Mesenchymal stem cell (in vitro differentiated cells and primary cell): ENCODE data around the gene SERINC5.

Source experiments
- DNase-seq: peaks from one replicate; pipeline ENCODE4 v3.0.0-alpha.2; 2013
- H2AFZ ChIP-seq: one replicate; pipeline ENCODE4 v1.6.1; 2013; ENCODE audit warnings: low read depth, mild to moderate bottlenecking, control low read depth, inconsistent platforms, low read length, moderate library complexity
- H2AK5ac ChIP-seq: 2 replicates; pipeline ENCODE4 v1.6.1; 2013; ENCODE audit warnings: low read length, moderate library complexity, mild to moderate bottlenecking, inconsistent platforms; ENCODE audit not compliant: severe bottlenecking
- H2BK120ac ChIP-seq: one replicate; pipeline ENCODE4 v1.6.1; 2013; ENCODE audit warnings: low read depth, mild to moderate bottlenecking, inconsistent platforms, low read length, moderate library complexity
- H2BK12ac ChIP-seq, 2 experiments: one replicate each; pipeline ENCODE4 v1.6.1; 2013; ENCODE audit warnings: inconsistent platforms in 2 of 2, low read length in 2 of 2, mild to moderate bottlenecking in 2 of 2, moderate library complexity in 2 of 2, control low read depth in 1 of 2
- H2BK15ac ChIP-seq: one replicate; pipeline ENCODE4 v1.6.1; 2013; ENCODE audit warnings: mild to moderate bottlenecking, low read depth, inconsistent platforms; ENCODE audit not compliant: poor library complexity, severe bottlenecking
- H2BK5ac ChIP-seq: 2 replicates; pipeline ENCODE4 v1.6.1; 2013; ENCODE audit warnings: low read depth, mild to moderate bottlenecking, low read length, control low read depth, inconsistent platforms; ENCODE audit not compliant: poor library complexity, severe bottlenecking
- H3K14ac ChIP-seq, 2 experiments: one replicate each; pipeline ENCODE4 v1.6.1; 2013; ENCODE audit warnings: inconsistent platforms in 2 of 2, low read length in 2 of 2, control low read depth in 1 of 2, mild to moderate bottlenecking in 1 of 2, moderate library complexity in 1 of 2
- H3K18ac ChIP-seq, 2 experiments: one replicate each; pipeline ENCODE4 v1.6.1; 2013; ENCODE audit warnings: inconsistent platforms in 2 of 2, low read length in 2 of 2, control low read depth in 1 of 2, low read depth in 1 of 2, mild to moderate bottlenecking in 1 of 2
- H3K23ac ChIP-seq, 2 experiments: one replicate each; pipeline ENCODE4 v1.6.1; 2013; ENCODE audit warnings: inconsistent platforms in 2 of 2, low read length in 2 of 2, mild to moderate bottlenecking in 2 of 2, moderate library complexity in 2 of 2, control low read depth in 1 of 2
- H3K27ac ChIP-seq: 2 replicates; pipeline ENCODE4 v1.5.1; 2013; ENCODE audit warnings: mild to moderate bottlenecking, moderate library complexity, low read length, control low read depth, inconsistent platforms; ENCODE audit not compliant: poor library complexity, severe bottlenecking
- H3K27me3 ChIP-seq, 2 experiments: 2 replicates each; pipeline versions ENCODE4 v1.6.1 to v1.7.0; 2013; ENCODE audit warnings: low read length in 2 of 2, mild to moderate bottlenecking in 2 of 2, moderate library complexity in 2 of 2, control low read depth in 1 of 2, inconsistent platforms in 1 of 2; ENCODE audit not compliant: control insufficient read depth in 1 of 2, insufficient read depth in 1 of 2
- H3K36me3 ChIP-seq, 2 experiments: 2 replicates each; pipeline versions ENCODE4 v1.6.1 to v1.7.0; 2013; ENCODE audit warnings: low read length in 2 of 2, control low read depth in 1 of 2, inconsistent platforms in 1 of 2, low read depth in 1 of 2, mild to moderate bottlenecking in 1 of 2; ENCODE audit not compliant: insufficient read depth in 2 of 2, control insufficient read depth in 1 of 2
- H3K4ac ChIP-seq, 2 experiments: one replicate each; pipeline ENCODE4 v1.6.1; 2013; ENCODE audit warnings: inconsistent platforms in 2 of 2, low read length in 2 of 2, mild to moderate bottlenecking in 2 of 2, moderate library complexity in 2 of 2, control low read depth in 1 of 2, low read depth in 1 of 2
- H3K4me1 ChIP-seq: 2 replicates; pipeline ENCODE4 v1.6.1; 2013; ENCODE audit warnings: low read depth, low read length, control low read depth; ENCODE audit not compliant: control insufficient read depth, insufficient read depth
- H3K4me2 ChIP-seq: 2 replicates; pipeline ENCODE4 v1.6.1; 2013; ENCODE audit warnings: low read length, mild to moderate bottlenecking, inconsistent platforms; ENCODE audit not compliant: poor library complexity, severe bottlenecking
- H3K4me3 ChIP-seq, 2 experiments: 2 replicates each; pipeline versions ENCODE4 v1.5.1 to v1.7.0; 2013; ENCODE audit warnings: low read length in 2 of 2, mild to moderate bottlenecking in 2 of 2, control low read depth in 1 of 2, low read depth in 1 of 2; ENCODE audit not compliant: insufficient read depth in 1 of 2
- H3K79me1 ChIP-seq: replicated peaks from 2 replicates; pipeline ENCODE4 v1.6.1; 2013; ENCODE audit warnings: mild to moderate bottlenecking, control low read depth, low read length, inconsistent platforms; ENCODE audit not compliant: poor library complexity, severe bottlenecking
- H3K9ac ChIP-seq: 2 replicates; pipeline ENCODE4 v1.7.0; 2013; ENCODE audit warnings: mild to moderate bottlenecking, low read length, moderate library complexity
- H3K9me3 ChIP-seq: 2 replicates; pipeline ENCODE4 v1.7.0; 2013; ENCODE audit warnings: mild to moderate bottlenecking, low read length; ENCODE audit not compliant: control insufficient read depth
- H4K8ac ChIP-seq: one replicate; pipeline ENCODE4 v1.6.1; 2013; ENCODE audit warnings: inconsistent platforms, mild to moderate bottlenecking, low read length, moderate library complexity
- H4K91ac ChIP-seq: one replicate; pipeline ENCODE4 v1.6.1; 2013; ENCODE audit warnings: mild to moderate bottlenecking, low read length, inconsistent platforms
- WGBS: methylation state at CpG from one replicate; pipeline ENCODE4 v1.1.7; 2013; ENCODE audit warnings: mixed read lengths; 5-methylcytosine and 5-hydroxymethylcytosine counted together

The SERINC5 gene

DNA sequence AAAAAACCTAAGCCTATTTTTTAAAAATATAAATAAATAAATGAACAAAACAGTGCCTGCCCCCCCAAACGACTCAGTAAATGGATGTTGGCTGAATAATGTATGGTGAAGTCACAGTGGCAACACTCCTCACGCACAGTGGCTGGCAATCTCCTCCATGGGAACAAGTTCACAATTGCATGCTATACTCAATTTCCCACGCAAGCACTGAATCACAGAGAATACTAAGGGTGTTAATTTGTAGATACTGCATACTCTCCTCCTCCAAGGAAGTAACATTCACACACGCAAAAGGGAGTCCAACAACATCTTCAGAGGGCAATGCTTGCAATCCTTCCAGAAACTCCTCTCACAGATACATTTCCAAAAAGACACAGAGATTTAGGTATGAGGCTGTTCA lies 47.5 kb downstream of the SERINC5 start:
- no peak overlapping the region for H2BK15ac ChIP-seq
- H2BK12ac ChIP-seq = no peak overlapping the region
- DNase-seq = no peak
- H3K18ac ChIP-seq = no peak overlapping the region
- H3K4ac ChIP-seq = no peak overlapping the region
- H3K27me3 ChIP-seq = no peaks in the 10 kb centered on the region
- no peaks in the 10 kb centered on the region for H3K36me3 ChIP-seq
- H3K23ac ChIP-seq = no peak overlapping the region
- peak overlapping the region; percentile 46 for H4K91ac ChIP-seq
- H3K9ac ChIP-seq = no peak overlapping the region
- no peak overlapping the region for H3K4me2 ChIP-seq
- no peak overlapping the region for H3K27ac ChIP-seq
- peaks cover 22% of the 10 kb centered on the region for H3K79me1 ChIP-seq
- no peaks in the 10 kb centered on the region for H3K4me1 ChIP-seq
- H2BK120ac ChIP-seq = no peak overlapping the region
- no peak overlapping the region for H3K14ac ChIP-seq
- no peak overlapping the region for H2AFZ ChIP-seq
- no peak overlapping the region for H3K4me3 ChIP-seq
- 66% methylated on average over 4 of the region's 4 CpGs for WGBS
- no peak overlapping the region for H4K8ac ChIP-seq
- H2AK5ac ChIP-seq = no peak overlapping the region
- no peak overlapping the region for H2BK5ac ChIP-seq
- no peaks in the 10 kb centered on the region for H3K9me3 ChIP-seq

- H3K18ac ChIP-seq = no peak overlapping the region
- H2BK12ac ChIP-seq = no peak overlapping the region
- no peak for DNase-seq
- H3K4ac ChIP-seq = no peak overlapping the region
- no peak overlapping the region for H3K27ac ChIP-seq
- H3K79me1 ChIP-seq = peaks cover 22% of the 10 kb centered on the region
- H2AK5ac ChIP-seq = no peak overlapping the region
- no peak overlapping the region for H3K4me2 ChIP-seq
- H3K14ac ChIP-seq = no peak overlapping the region
- H3K9me3 ChIP-seq = no peaks in the 10 kb centered on the region
- H4K8ac ChIP-seq = no peak overlapping the region
- H3K9ac ChIP-seq = no peak overlapping the region
- no peak overlapping the region for H2BK120ac ChIP-seq
- H2BK15ac ChIP-seq = no peak overlapping the region
- H3K23ac ChIP-seq = no peak overlapping the region
- no peak overlapping the region for H2AFZ ChIP-seq
- 98% methylated on average over 3 of the region's 4 CpGs for WGBS
- peaks cover 0 to under 1% of the 10 kb centered on the region in 2 experiments for H3K36me3 ChIP-seq
- H4K91ac ChIP-seq = no peak overlapping the region
- no peaks in the 10 kb centered on the region for H3K4me1 ChIP-seq
- H2BK5ac ChIP-seq = no peak overlapping the region
- no peaks in the 10 kb centered on the region for H3K27me3 ChIP-seq
- H3K4me3 ChIP-seq = no peak overlapping the region
Observed at GRCh38 chr5:80207832-80208231, 48.0 kb downstream of the SERINC5 start.

- Histone ChIP-seq H3K36me3 (peaks cover 0 to 13% of the 10 kb centered on the region in 2 experiments), H2AFZ (no peak overlapping the region), H3K23ac (no peak overlapping the region), H3K4me1 (no peaks in the 10 kb centered on the region), H3K18ac (no peak overlapping the region), H4K8ac (no peak overlapping the region), H4K91ac (no peak overlapping the region), H3K27ac (no peak overlapping the region), H3K4ac (no peak overlapping the region), H2BK12ac (no peak overlapping the region), H3K14ac (no peak overlapping the region), H3K27me3 (no peaks in the 10 kb centered on the region), H2BK15ac (no peak overlapping the region), H2AK5ac (no peak overlapping the region), H2BK5ac (no peak overlapping the region), H3K4me3 (no peak overlapping the region), H3K9me3 (no peaks in the 10 kb centered on the region), H3K79me1 (peaks cover 15% of the 10 kb centered on the region), H3K4me2 (no peak overlapping the region), H3K9ac (peak overlapping the region; percentile 74), H2BK120ac (no peak overlapping the region)
- 58% methylated on average over 4 of the region's 4 CpGs for WGBS
- DNase-seq = peak; percentile 41
Observed at GRCh38 chr5:80206282-80206681, 49.6 kb downstream of the SERINC5 start.

DNA sequence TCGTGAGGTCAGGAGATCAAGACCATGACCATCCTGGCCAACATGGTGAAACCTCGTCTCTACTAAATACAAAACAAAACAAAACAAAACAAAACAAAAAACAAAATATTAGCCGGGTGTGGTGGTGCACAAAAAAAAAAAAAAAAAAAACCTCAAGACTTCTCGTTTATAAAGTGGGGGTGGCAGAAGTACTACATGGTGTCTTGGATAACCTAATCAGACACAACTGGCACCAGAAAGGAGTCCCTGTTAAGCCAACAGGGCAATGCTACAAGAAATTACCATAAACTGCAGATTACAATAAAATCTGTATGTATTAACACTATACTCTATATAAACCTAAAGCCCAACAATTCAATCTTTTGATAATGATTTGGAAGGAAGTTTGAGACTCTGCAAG lies 50.0 kb downstream of the SERINC5 start:
- Histone ChIP-seq H2BK12ac (no peak overlapping the region), H3K27me3 (no peaks in the 10 kb centered on the region), H2AFZ (no peak overlapping the region), H3K4me3 (no peak overlapping the region), H3K9ac (peak overlapping the region; percentile 74), H3K18ac (no peak overlapping the region), H4K8ac (no peak overlapping the region), H3K9me3 (no peaks in the 10 kb centered on the region), H3K4ac (no peak overlapping the region), H3K23ac (no peak overlapping the region), H3K4me2 (no peak overlapping the region), H3K36me3 (peaks cover 0 to 16% of the 10 kb centered on the region in 2 experiments), H3K4me1 (no peaks in the 10 kb centered on the region), H2BK5ac (no peak overlapping the region), H3K27ac (no peak overlapping the region), H4K91ac (no peak overlapping the region), H2AK5ac (no peak overlapping the region), H2BK15ac (no peak overlapping the region), H3K79me1 (peaks cover 15% of the 10 kb centered on the region), H3K14ac (no peak overlapping the region), H2BK120ac (no peak overlapping the region)
- WGBS = 100% methylated on average over 2 of the region's 4 CpGs
- DNase-seq = no peak
